Muscle of leg (tissue), 11 donors: ENCODE results near the gene NFKB2. TPM values are rescaled to one million over a fixed set of nuclear protein-coding genes. Genes with fewer than 3 reads are reported as not detected.

Experiments used
- DNase-seq: peaks from one replicate; pipeline ENCODE4 v3.0.0; 2013
- H3K27ac ChIP-seq: one replicate; pipeline ENCODE4 v1.5.1; 2013; ENCODE audit warnings: mild to moderate bottlenecking, low read length, control low read depth
- H3K27me3 ChIP-seq: one replicate; pipeline ENCODE4 v1.6.1; 2013; ENCODE audit warnings: low read length; ENCODE audit not compliant: control insufficient read depth, insufficient read depth
- H3K36me3 ChIP-seq: one replicate; pipeline ENCODE4 v1.6.1; 2013; ENCODE audit warnings: low read length; ENCODE audit not compliant: control insufficient read depth, insufficient read depth
- H3K4me1 ChIP-seq: one replicate; pipeline ENCODE4 v1.6.1; 2013; ENCODE audit warnings: low read length; ENCODE audit not compliant: control insufficient read depth, insufficient read depth
- H3K4me3 ChIP-seq: one replicate; pipeline ENCODE4 v1.5.1; 2013; ENCODE audit warnings: low read length, control low read depth
- H3K9me3 ChIP-seq: replicated peaks from 2 replicates; pipeline ENCODE4 v1.6.1; 2013; ENCODE audit warnings: low read depth, low read length; ENCODE audit not compliant: control insufficient read depth
- WGBS: methylation state at CpG from one replicate; pipeline ENCODE4 v1.1.5; 2013; ENCODE audit warnings: missing lambda C conversion rate; ENCODE audit not compliant: insufficient coverage; 5-methylcytosine and 5-hydroxymethylcytosine counted together
- polyA plus RNA-seq, 8 donors: library from polyadenylated mRNA; unstranded; fragments of 120-200 nt; gene quantifications; one replicate each; pipeline versions ENCODE4 v1.2.1 to v1.2.3, GENCODE V29; 2013; ENCODE audit warnings: inconsistent platforms in 1 of 8, low replicate concordance in 1 of 8; ENCODE audit not compliant: insufficient read length in 8 of 8, insufficient read depth in 1 of 8
- total RNA-seq: library from RNA; stranded (reverse); fragments of 120-200 nt; gene quantifications from one replicate; pipeline ENCODE4 v1.2.4, GENCODE V29; 2013

NFKB2 gene
- total and polyA plus RNA-seq, 9 donors = 13.2 to 21.2 (median 16.8) TPM

GRCh38 chr10:102407425-102408130 is 12.1 kb downstream of the NFKB2 start:
- Histone ChIP-seq H3K4me3 (no peak overlapping the region), H3K4me1 (peaks cover 28% of the 10 kb centered on the region), H3K27me3 (peaks cover 49% of the 10 kb centered on the region), H3K36me3 (peaks cover 4% of the 10 kb centered on the region), H3K9me3 (no peaks in the 10 kb centered on the region), H3K27ac (no peak overlapping the region)
- no peak for DNase-seq
- 70% methylated on average over 4 of the region's 13 CpGs for WGBS

- H3K36me3 ChIP-seq = peaks cover 4% of the 10 kb centered on the region
- DNase-seq = no peak
- peaks cover 28% of the 10 kb centered on the region for H3K4me1 ChIP-seq
- peaks cover 55% of the 10 kb centered on the region for H3K27me3 ChIP-seq
- H3K27ac ChIP-seq = no peak overlapping the region
- H3K4me3 ChIP-seq = peak overlapping the region; percentile 42
- no peaks in the 10 kb centered on the region for H3K9me3 ChIP-seq
- 54% methylated on average over 11 of the region's 14 CpGs for WGBS
Measured at GRCh38 chr10:102408131-102408727, 12.7 kb downstream of the NFKB2 start.

GRCh38 chr10:102408728-102409603 is 13.5 kb downstream of the NFKB2 start:
- peak overlapping the region; percentile 42 for H3K4me3 ChIP-seq
- H3K9me3 ChIP-seq = no peaks in the 10 kb centered on the region
- no peaks in the 10 kb centered on the region for H3K36me3 ChIP-seq
- H3K4me1 ChIP-seq = peaks cover 28% of the 10 kb centered on the region
- peak overlapping the region; percentile 86 for H3K27ac ChIP-seq
- peaks cover 61% of the 10 kb centered on the region for H3K27me3 ChIP-seq
- under 1% methylated on average over 96 of the region's 103 CpGs for WGBS
- peak; percentile 87 for DNase-seq

DNA sequence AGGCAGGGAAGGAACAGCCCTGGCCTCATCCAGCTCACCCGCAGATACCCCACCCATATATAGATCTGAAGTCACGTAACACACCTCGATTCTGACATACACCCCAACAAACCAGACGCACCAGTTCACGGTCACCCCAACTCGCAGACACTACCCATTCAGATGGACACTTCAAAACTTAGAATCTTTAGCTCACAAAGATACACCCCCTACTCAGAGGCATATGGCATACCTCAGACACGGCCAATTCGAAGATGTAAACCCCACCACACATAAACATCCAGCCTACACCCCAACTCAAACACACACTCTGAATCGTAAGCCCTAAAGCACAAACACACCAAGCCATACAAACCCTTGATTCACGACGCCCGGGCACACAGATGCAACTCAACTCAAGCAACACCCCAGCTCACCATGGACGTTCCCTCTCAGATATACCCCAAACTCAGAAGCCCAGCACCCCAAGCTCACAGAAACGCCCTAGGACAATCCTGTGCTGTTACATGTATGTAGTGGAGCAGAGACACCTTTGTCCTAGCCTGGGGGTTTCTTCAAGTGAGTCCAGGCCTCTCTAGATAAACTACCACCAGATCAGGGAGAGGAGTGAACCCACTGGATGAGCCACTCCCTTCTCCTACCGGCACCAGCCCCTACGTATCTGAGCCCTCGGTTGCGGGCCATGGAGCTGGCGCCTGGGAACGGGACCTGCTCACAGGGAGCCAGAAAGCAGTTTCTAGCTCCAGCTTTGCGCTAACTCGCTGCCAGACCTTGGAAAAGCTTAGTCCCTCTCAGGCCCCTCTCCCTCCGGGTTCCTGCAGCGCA is 14.3 kb downstream of the NFKB2 start:
- 19% methylated on average over 15 of the region's 24 CpGs for WGBS
- Histone ChIP-seq H3K27ac (peak overlapping the region; percentile 86), H3K27me3 (peaks cover 67% of the 10 kb centered on the region), H3K9me3 (no peaks in the 10 kb centered on the region), H3K4me1 (peaks cover 28% of the 10 kb centered on the region), H3K36me3 (no peaks in the 10 kb centered on the region), H3K4me3 (peak overlapping the region; percentile 42)
- no peak for DNase-seq

DNA sequence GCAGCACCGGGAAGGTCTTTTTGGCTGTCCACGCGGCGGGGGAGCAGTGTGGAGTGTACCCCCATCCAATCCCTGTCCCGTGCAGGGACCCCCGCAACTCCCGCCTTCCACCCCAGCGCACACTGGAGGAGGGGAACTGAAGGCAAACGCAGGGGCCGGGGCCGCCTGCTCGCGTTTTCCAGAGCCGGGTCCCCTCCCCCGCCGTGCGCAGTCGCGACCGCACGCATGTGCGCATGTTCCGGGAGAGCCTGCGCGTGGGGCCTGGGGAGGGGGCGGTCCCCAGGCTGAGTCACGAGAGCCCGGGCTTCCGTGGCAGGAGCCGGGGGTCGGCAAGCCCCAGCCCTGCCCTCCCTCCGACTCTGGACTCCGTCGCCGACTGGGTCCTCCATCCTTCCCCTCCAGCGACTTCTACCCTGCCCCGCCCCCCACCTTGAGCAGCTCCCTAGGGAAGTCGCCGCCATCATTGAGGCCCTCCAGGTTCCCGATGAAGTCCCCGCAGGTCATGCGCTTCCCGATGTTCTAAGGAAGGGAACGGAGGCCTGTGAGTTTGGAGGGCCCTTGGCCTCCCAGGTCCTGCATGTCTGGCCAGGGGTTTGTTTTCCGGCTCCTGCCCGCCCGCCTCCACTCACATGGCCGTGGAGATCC is 15.0 kb downstream of the NFKB2 start:
- Histone ChIP-seq H3K27me3 (peaks cover 69% of the 10 kb centered on the region), H3K4me1 (peaks cover 28% of the 10 kb centered on the region), H3K4me3 (peak overlapping the region; percentile 42), H3K36me3 (no peaks in the 10 kb centered on the region), H3K9me3 (no peaks in the 10 kb centered on the region), H3K27ac (peak overlapping the region; percentile 86)
- peak; percentile 82 for DNase-seq
- WGBS = under 1% methylated on average over 37 of the region's 48 CpGs

DNA sequence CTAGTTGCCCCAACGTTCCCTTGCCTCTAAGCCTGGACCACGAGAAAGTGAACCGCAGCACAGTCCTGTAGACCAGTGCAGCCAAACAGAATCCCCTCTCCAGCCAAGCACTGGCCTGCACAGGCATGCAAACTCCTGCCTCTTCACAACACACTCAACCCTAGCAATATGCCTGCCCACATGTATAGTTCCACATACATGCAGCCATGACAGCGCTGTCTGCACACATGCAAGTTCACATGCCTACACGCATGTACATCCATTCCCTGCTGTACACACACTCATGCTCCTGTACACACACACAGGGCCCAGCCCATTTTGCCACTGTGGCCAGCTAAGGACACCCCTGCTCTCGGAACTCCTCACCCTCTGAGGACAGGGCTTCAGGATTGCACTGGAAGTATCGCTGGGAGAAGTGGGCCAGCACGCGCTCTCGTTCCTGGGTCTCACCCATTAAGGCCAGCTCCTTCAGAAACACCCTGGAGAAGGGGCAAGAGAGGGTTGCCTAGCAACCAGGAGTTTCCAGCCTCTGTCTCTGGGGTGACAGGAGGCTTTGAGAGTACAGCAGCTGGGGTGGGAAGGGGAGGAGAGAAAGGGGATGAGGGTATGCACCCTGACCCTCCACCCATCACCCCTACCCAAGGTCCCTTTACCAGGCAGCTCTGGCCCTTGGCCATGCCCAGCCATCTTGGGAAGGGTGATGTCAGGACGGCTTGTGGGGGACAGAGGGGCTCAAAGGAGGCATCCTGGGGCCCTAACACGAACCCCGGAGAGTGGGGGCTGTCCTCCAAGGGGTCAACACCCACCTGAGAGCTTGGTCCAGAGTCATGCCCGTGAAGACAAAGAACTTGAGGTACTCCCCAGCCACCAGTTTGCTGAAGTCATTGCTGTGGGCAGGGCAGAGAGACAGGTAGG is 16.1 kb downstream of the NFKB2 start:
- WGBS = 72% methylated on average over 12 of the region's 14 CpGs
- Histone ChIP-seq H3K9me3 (no peaks in the 10 kb centered on the region), H3K27me3 (peaks cover 69% of the 10 kb centered on the region), H3K27ac (no peak overlapping the region), H3K4me1 (peaks cover 28% of the 10 kb centered on the region), H3K4me3 (no peak overlapping the region), H3K36me3 (no peaks in the 10 kb centered on the region)
- no peak for DNase-seq

DNA sequence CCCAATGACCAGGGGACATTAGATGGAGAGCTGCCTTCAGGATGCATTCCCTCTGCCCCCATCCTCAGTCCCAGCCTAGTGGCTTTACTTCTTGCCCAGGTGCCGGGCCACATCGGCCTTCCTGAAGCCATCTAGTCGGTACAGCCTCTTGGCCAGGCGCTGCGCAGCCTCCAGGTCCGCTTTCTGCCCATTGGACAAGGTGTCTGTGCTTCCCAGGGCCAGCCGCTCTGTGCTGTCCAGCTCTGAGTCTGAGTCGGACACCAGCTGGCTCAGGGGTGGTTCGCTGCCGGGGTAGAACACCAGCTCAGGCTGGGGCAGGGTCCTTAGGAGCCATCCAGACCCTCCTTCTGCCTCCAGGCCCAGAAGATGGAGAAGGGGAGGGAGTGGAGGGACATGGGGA is 16.8 kb downstream of the NFKB2 start:
- Histone ChIP-seq H3K27me3 (peaks cover 69% of the 10 kb centered on the region), H3K36me3 (no peaks in the 10 kb centered on the region), H3K4me1 (peaks cover 28% of the 10 kb centered on the region), H3K27ac (no peak overlapping the region), H3K9me3 (no peaks in the 10 kb centered on the region), H3K4me3 (no peak overlapping the region)
- whole genome bisulfite sequencing = 81% methylated on average over 8 of the region's 10 CpGs
- no peak for DNase-seq

GRCh38 chr10:102413053-102413705 is 17.7 kb downstream of the NFKB2 start:
- no peaks in the 10 kb centered on the region for H3K36me3 ChIP-seq
- no peaks in the 10 kb centered on the region for H3K9me3 ChIP-seq
- DNase-seq = no peak
- H3K27me3 ChIP-seq = peaks cover 64% of the 10 kb centered on the region
- no peak overlapping the region for H3K27ac ChIP-seq
- H3K4me3 ChIP-seq = no peak overlapping the region
- H3K4me1 ChIP-seq = peaks cover 26% of the 10 kb centered on the region
- 2% methylated on average over 3 of the region's 5 CpGs for WGBS
